ENCODE measurements around the gene DZIP3.
A peak's percentile ranks its signal among the peaks of the same experiment; 100 is the strongest.

The DZIP3 gene

DNA sequence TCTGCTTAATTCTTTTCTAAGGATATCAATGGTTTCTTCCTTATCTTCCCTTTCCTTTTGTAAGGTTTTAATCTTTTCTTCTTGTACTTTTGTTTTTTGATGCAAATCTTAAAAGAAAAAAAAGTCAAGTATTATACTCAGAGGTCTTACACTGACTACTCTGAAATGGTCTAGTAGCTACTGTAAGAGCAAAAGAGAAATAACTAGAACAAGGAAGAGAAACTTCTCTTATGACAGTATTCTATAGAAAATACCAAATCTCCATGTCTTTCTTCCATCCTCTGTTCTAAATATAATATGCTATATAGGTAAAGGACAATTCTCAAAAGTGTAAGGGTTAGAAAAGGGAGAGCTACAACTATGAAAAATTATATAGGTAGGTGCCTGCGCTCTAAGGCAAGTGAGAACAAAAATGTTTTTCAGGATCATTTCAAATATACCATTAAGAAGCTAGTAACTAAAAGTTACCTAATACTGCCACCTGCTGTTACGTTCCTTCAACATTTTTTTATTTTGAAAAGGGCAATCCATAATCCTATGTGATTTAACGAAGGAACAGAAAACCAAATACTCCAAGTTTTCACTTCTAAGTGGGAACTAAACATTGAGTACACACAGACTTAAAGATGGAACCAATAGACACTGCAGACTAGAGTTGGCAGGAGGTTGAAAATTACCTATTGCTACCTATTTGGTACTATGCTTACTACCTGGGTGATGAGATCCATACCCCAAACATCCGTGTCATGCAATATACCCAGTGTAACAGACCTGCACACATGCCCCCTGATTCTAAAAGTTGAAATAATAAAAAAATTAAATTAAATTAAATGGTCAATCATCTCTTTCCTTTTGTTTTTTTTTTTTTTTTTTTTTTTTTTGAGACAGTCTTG is 37.0 kb upstream of the DZIP3 start:
- peak; percentile 12 for DNase-seq (ENCODE audit: low read depth)
- TF ChIP-seq, protein P1, sequence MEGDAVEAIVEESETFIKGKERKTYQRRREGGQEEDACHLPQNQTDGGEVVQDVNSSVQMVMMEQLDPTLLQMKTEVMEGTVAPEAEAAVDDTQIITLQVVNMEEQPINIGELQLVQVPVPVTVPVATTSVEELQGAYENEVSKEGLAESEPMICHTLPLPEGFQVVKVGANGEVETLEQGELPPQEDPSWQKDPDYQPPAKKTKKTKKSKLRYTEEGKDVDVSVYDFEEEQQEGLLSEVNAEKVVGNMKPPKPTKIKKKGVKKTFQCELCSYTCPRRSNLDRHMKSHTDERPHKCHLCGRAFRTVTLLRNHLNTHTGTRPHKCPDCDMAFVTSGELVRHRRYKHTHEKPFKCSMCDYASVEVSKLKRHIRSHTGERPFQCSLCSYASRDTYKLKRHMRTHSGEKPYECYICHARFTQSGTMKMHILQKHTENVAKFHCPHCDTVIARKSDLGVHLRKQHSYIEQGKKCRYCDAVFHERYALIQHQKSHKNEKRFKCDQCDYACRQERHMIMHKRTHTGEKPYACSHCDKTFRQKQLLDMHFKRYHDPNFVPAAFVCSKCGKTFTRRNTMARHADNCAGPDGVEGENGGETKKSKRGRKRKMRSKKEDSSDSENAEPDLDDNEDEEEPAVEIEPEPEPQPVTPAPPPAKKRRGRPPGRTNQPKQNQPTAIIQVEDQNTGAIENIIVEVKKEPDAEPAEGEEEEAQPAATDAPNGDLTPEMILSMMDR (conservative IDR thresholded peaks at IDR 0.05; ENCODE audit: low read depth, low read length), result peak; percentile 41
- no peak overlapping the region for H3K4me3 ChIP-seq (ENCODE audit: low read length)

DNA sequence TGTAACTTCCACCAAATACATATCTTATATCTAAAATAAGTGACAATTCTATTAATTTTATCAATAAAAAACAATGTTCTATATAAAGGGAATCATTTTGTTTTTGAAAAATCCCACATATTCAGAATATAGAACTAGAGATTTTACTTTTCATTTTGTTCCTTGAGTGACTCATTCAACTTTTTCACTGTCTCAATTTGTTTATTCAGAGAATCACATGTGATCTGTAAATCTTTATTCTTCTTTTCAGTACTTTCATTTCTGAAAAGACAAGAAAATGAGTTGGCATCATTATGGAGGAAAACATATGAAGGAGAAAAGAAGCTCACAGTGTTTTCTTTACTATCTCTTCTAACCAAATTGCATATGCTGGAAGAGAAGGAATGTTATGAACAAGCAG is 35.3 kb upstream of the DZIP3 start:
- no peak overlapping the region for H3K4me3 ChIP-seq (ENCODE audit: low read length)
- no peak for DNase-seq (ENCODE audit: low read depth)
- TF ChIP-seq, protein P1 (conservative IDR thresholded peaks at IDR 0.05; ENCODE audit: low read depth, low read length), result no peak

DNA sequence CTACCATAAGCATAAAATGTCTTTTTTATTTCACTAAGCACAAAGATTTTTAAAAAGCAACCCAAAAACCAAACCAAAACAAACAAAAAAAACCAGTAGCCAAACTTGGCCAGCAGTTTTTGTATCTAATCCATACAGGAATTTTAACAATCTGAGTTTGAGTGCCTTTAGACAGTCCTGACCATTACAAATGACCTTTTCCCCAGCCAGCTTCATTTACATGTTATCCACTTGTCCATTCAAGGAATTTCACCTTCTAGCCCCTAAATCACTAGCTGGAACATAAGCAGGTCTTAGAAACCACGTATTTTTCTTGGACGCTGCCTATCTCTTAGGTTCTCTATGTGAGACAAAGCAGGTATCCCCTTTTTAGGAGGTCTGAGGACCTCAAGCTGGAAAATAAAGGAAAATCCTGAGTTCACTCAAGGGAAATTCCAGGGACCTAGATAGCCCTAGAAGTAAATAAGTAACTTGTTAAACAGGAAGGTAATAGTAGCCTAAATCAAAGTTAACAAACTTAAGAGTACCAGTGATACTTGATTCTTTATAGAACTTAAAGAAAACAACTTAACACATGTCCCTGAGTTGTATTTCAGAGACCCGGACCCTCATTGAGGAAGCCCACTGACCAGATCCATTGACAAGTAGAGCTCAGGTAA is 34.5 kb upstream of the DZIP3 start:
- DNase-seq (ENCODE audit: low read depth), result peak; percentile 36
- H3K4me3 ChIP-seq (ENCODE audit: low read length), result no peak overlapping the region
- TF ChIP-seq, protein P1 (conservative IDR thresholded peaks at IDR 0.05; ENCODE audit: low read depth, low read length), result no peak

DNA sequence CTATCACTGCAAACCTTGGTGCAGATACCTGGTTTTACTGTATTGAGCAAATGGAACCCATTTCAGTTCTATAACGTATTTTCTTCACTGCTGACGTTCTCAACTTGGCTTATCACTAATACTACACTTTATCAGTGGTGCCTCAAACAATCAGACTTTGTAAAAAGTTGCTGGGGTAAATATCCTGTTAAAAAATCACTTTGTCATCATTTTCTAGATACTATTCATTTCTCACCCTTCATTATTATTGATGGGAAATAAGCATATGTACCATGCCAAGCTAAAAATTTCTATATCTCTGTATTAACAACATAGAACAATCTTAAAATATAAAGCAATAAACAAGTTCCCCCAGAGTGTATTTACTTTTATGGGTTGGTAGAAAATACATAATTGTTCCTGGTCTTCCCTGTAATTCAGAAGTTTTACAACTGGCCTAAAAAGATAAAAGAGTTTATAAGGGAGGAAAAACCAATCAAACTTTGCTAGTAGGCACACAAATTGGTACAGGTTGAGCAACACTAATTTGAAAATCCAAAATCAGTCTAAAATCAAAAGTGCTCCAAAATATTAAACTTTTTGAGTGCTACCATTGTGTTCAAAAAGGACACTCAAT is 33.4 kb upstream of the DZIP3 start:
- TF ChIP-seq, protein P1 (conservative IDR thresholded peaks at IDR 0.05; ENCODE audit: low read depth, low read length), result no peak
- H3K4me3 ChIP-seq (ENCODE audit: low read length), result no peak overlapping the region
- no peak for DNase-seq (ENCODE audit: low read depth)

DNA sequence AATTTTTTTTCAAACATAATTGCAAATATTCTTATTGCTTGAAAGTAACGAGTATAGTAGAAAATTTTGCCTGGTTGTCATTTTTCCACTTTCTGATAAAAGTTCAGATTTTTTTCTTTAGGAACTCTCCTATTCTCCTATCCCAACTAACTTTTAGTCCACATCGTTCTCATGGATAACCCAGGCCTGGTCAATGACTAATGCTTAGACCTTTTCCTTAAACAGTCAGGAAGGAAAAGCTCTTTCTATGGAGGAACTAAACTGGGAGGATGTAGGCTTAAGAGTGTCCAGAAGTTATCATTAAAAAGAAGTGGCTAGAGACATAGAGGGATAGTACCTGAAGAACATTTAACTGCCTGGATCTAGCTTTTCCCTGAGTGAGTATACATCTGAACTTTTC is 27.0 kb upstream of the DZIP3 start:
- TF ChIP-seq, protein P1 (conservative IDR thresholded peaks at IDR 0.05; ENCODE audit: low read depth, low read length), result no peak
- DNase-seq (ENCODE audit: low read depth), result no peak
- H3K4me3 ChIP-seq (ENCODE audit: low read length), result no peak overlapping the region

DNA sequence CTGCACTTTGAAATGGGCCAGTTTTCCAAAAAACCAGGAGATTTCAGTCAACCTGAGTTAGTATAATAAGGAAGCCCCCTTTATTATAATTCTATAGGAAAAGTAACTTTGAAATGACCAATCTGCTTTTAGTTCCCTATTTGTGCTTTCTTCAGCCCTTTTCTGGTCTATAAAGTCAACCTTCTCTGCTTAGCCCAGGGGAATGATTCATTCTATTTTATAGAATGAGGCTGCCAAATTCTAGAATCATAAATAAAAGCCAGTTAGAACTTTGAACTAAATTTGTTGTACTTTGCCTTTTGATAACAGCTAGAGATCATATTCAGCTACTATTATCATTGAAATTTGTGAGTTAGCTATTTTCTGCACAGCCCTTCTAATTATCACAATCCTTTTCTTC is 25.0 kb upstream of the DZIP3 start:
- no peak overlapping the region for H3K4me3 ChIP-seq (ENCODE audit: low read length)
- TF ChIP-seq, protein P1 (conservative IDR thresholded peaks at IDR 0.05; ENCODE audit: low read depth, low read length), result no peak
- DNase-seq (ENCODE audit: low read depth), result no peak

Data from retinal pigment epithelial cell (primary cell).